HepG2 (cell line): ENCODE measurements around the gene PITPNM2. TPM values are rescaled to one million over a fixed set of nuclear protein-coding genes. Genes with fewer than 3 reads are reported as not detected.

Experiments used
- PAF1 ChIP-seq: IDR thresholded peaks from 2 replicates; pipeline ENCODE4 v1.6.1; 2016; ENCODE audit warnings: missing genetic modification reagents, missing compliant biosample characterization
- SKIL ChIP-seq: sonication (generic); formaldehyde crosslinking; IDR thresholded peaks from 2 replicates; pipeline ENCODE4 v1.8.0; 2022; ENCODE audit warnings: missing genetic modification reagents, mild to moderate bottlenecking, moderate library complexity, borderline replicate concordance
- ZNF550 ChIP-seq: sonication (generic); formaldehyde crosslinking; IDR thresholded peaks from 2 replicates; pipeline ENCODE4 v1.4.0; 2020; ENCODE audit warnings: mild to moderate bottlenecking, missing genetic modification reagents, borderline replicate concordance
- ZNF576 ChIP-seq: sonication (generic); formaldehyde crosslinking; IDR thresholded peaks from 2 replicates; pipeline ENCODE4 v1.4.0; 2020; ENCODE audit warnings: mild to moderate bottlenecking, missing genetic modification reagents
- ZNF609 ChIP-seq: sonication (generic); formaldehyde crosslinking; IDR thresholded peaks from 2 replicates; pipeline ENCODE4 v1.4.0; 2020; ENCODE audit warnings: mild to moderate bottlenecking, missing genetic modification reagents, borderline replicate concordance
- ZSCAN30 ChIP-seq: sonication (generic); formaldehyde crosslinking; IDR thresholded peaks from 2 replicates; pipeline ENCODE4 v1.5.0; 2020; ENCODE audit warnings: mild to moderate bottlenecking, missing genetic modification reagents
- polyA plus RNA-seq, 8 experiments: library from polyadenylated mRNA; depleted of rRNA in 3 of 8; stranded (reverse) in 7 of 8; unstranded in 1 of 8; fragments of >200 nt; fragmentation: Illumina TruSeq in 4 of 8; extraction: Trizol in 4 of 8; gene quantifications; 2 replicates each; pipeline versions ENCODE4 v1.2.1 to v1.2.3, GENCODE V29; 2011 to 2016; ENCODE audit warnings: low read depth in 4 of 8, missing spikeins in 1 of 8, mixed read lengths in 1 of 8; ENCODE audit not compliant: insufficient read depth in 1 of 8
- total RNA-seq, 5 experiments: library from RNA; depleted of rRNA; stranded (reverse); fragments of >200 nt; fragmentation: Illumina TruSeq; extraction: Trizol; gene quantifications; 2 replicates each; pipeline ENCODE4 v1.2.3, GENCODE V29; 2016; ENCODE audit warnings: low read depth in 1 of 5

PITPNM2 gene
- total and polyA plus RNA-seq, 2 of the 13 experiments (the other 11 are each of a cell fraction or from before 2014, with no cell fraction given): 4.2 to 5.3 TPM

GRCh38 chr12:123135688-123136087 is 15.2 kb downstream of the PITPNM2 start (continued):
- TF ChIP-seq ZNF609 (no peak), ZSCAN30 (no peak), PAF1 (CRISPR knock-in tag) (no peak), SKIL (CRISPR knock-in tag) (no peak), ZNF550 (CRISPR knock-in tag) (no peak), ZNF576 (CRISPR knock-in tag) (no peak)
- TF ChIP-seq, all 625 proteins: peak for 0
